Measurements from ENCODE around the gene USP6NL.

Gene USP6NL

DNA sequence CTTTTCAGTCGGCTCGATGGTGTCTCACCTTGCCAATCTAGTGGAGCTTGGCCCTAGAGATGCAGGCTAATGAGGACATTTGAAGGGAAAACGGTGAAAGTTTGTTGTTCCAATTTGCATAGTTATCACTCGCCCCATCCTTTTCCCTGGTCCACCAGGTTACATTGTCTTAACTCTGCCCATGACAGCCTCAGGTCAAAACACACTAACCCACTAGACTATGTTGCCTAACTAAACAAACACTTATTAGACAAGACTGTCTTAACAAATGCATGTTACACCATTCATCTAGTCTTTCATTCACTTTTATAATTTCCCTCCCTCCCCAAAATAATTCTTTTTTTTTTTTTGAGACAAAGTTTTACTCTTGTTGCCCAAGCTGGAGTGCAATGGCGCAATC, 40.7 kb downstream of the USP6NL start:
- H3K4me3 ChIP-seq (ENCODE audit: low read depth, low read length) = no peak overlapping the region
- TF ChIP-seq, protein P1, sequence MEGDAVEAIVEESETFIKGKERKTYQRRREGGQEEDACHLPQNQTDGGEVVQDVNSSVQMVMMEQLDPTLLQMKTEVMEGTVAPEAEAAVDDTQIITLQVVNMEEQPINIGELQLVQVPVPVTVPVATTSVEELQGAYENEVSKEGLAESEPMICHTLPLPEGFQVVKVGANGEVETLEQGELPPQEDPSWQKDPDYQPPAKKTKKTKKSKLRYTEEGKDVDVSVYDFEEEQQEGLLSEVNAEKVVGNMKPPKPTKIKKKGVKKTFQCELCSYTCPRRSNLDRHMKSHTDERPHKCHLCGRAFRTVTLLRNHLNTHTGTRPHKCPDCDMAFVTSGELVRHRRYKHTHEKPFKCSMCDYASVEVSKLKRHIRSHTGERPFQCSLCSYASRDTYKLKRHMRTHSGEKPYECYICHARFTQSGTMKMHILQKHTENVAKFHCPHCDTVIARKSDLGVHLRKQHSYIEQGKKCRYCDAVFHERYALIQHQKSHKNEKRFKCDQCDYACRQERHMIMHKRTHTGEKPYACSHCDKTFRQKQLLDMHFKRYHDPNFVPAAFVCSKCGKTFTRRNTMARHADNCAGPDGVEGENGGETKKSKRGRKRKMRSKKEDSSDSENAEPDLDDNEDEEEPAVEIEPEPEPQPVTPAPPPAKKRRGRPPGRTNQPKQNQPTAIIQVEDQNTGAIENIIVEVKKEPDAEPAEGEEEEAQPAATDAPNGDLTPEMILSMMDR (IDR thresholded peaks at IDR 0.05; ENCODE audit: low read depth, low read length, missing control alignments) = no peak
- in situ Hi-C loops (cut with HindIII; ENCODE audit: low sequenced_read_pairs) = no loop called here
- no peak for DNase-seq (ENCODE audit: low read depth)

DNA sequence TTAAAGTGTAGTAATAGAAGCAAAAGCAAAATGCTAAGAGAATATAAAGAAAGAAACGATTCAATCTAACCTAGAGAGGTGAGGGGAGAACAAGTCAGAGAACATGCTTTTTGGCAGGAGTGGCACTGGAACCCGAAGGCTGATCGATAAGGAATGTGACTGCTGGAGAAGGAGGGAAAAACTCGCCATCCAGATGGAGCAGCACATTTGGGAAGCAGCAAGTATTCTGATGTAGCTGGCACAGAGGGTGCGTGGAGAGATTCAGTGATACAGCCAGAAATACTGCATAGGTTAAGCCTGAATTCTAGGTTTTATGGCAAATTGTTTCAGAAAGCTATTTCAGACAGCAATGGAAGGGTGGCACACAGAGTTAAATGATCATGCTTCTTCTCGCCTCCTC, 42.0 kb downstream of the USP6NL start:
- in situ Hi-C loops (cut with HindIII; ENCODE audit: low sequenced_read_pairs) = no loop called here
- TF ChIP-seq, protein P1 (IDR thresholded peaks at IDR 0.05; ENCODE audit: low read depth, low read length, missing control alignments) = no peak
- DNase-seq (ENCODE audit: low read depth) = no peak
- H3K4me3 ChIP-seq (ENCODE audit: low read depth, low read length) = no peak overlapping the region

DNA sequence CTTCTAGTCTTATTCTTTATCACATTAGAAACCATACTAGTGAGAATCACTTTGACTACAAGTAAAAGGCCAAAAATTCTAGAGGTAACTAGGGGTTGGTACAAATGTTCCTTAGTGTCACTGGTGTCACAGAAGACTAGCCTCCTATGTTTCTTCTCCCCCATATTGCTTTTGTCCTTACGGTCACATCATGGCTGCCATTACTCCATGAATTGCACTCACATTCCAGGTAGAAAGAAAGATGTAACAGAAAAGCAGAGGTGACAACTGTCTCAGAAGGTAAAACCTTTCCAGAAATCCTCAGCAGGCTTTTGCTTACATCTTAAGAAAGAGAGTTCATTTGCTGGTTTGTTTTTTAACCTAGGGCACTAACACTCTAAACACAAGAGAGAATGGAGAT, 42.9 kb downstream of the USP6NL start:
- in situ Hi-C loops (cut with HindIII; ENCODE audit: low sequenced_read_pairs) = no loop called here
- H3K4me3 ChIP-seq (ENCODE audit: low read depth, low read length) = no peak overlapping the region
- TF ChIP-seq, protein P1 (IDR thresholded peaks at IDR 0.05; ENCODE audit: low read depth, low read length, missing control alignments) = no peak
- no peak for DNase-seq (ENCODE audit: low read depth)

DNA sequence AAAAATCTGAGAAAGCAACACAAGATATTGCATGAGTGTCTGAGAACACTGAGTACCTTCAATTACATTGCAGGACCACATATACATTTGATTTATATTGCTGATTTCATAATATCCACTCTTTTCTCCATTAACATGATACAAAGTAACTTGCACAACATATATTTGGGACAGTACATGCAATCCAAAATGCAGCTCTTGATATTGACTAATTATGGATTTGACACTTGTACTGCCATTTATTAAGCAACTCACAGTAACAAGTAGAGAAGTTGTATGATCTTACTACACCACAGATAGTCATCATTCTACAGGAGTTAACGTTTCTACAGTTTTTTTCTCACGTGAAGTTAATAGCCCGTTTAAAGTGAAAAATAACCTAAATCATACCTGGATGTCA, 46.7 kb downstream of the USP6NL start:
- DNase-seq (ENCODE audit: low read depth) = no peak
- H3K4me3 ChIP-seq (ENCODE audit: low read depth, low read length) = no peak overlapping the region
- TF ChIP-seq, protein P1 (IDR thresholded peaks at IDR 0.05; ENCODE audit: low read depth, low read length, missing control alignments) = no peak
- in situ Hi-C loops (cut with HindIII; ENCODE audit: low sequenced_read_pairs) = loop anchor here (5.0 kb wide), 1 partner anchor 38 kb away; no protein-coding TSS in a partner anchor

DNA sequence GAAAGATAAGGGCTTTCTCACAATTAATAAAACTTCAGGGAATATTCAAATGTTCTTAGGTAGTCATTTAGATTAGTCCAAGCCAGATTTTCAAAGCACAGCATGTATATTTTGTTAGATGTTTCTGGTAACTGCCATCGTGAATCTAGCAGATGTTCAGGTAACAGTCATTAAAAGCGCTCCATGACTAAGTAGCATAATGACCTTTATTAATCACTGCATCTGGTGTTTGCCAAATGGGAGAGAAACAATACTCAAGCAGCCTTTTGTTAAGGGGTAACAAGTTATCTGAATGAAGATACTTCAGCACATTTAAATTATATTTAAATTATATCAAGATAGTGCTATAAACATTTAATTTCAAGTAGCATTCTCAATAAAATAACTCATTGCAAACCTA, 47.5 kb downstream of the USP6NL start:
- no peak for DNase-seq (ENCODE audit: low read depth)
- TF ChIP-seq, protein P1 (IDR thresholded peaks at IDR 0.05; ENCODE audit: low read depth, low read length, missing control alignments) = no peak
- in situ Hi-C loops (cut with HindIII; ENCODE audit: low sequenced_read_pairs) = loop anchor here (5.0 kb wide), 1 partner anchor 38 kb away; no protein-coding TSS in a partner anchor
- no peak overlapping the region for H3K4me3 ChIP-seq (ENCODE audit: low read depth, low read length)

DNA sequence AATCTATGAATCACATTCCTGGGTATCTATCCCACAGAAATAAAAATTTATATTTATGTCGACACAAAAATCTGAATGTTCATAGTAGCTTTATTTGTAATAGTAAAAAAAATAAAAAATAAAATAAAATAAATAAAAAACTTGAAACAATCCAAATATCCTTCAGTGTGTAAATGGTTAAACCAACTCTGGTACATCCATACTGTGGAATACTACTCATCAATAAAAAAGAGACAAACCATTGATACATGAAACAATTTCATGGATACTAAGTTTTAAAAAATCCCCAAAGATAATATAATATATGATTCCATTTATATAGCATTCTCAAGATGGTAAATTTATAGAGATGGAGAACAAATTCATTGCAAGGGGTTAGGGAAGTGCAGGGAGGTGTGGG, 48.6 kb downstream of the USP6NL start:
- TF ChIP-seq, protein P1 (IDR thresholded peaks at IDR 0.05; ENCODE audit: low read depth, low read length, missing control alignments) = no peak
- no peak for DNase-seq (ENCODE audit: low read depth)
- in situ Hi-C loops (cut with HindIII; ENCODE audit: low sequenced_read_pairs) = loop anchor here (5.0 kb wide), 1 partner anchor 39 kb away; no protein-coding TSS in a partner anchor
- H3K4me3 ChIP-seq (ENCODE audit: low read depth, low read length) = no peak overlapping the region

All from astrocyte of the cerebellum (primary cell).